Measurements from ENCODE around the gene RBBP6.
A peak's percentile ranks its signal among the peaks of the same experiment; 100 is the strongest.

RBBP6 gene

GRCh38 chr16:24536671-24537070 is 2.7 kb upstream of the RBBP6 start:
- TF ChIP-seq, protein P1, sequence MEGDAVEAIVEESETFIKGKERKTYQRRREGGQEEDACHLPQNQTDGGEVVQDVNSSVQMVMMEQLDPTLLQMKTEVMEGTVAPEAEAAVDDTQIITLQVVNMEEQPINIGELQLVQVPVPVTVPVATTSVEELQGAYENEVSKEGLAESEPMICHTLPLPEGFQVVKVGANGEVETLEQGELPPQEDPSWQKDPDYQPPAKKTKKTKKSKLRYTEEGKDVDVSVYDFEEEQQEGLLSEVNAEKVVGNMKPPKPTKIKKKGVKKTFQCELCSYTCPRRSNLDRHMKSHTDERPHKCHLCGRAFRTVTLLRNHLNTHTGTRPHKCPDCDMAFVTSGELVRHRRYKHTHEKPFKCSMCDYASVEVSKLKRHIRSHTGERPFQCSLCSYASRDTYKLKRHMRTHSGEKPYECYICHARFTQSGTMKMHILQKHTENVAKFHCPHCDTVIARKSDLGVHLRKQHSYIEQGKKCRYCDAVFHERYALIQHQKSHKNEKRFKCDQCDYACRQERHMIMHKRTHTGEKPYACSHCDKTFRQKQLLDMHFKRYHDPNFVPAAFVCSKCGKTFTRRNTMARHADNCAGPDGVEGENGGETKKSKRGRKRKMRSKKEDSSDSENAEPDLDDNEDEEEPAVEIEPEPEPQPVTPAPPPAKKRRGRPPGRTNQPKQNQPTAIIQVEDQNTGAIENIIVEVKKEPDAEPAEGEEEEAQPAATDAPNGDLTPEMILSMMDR (IDR thresholded peaks at IDR 0.05; ENCODE audit: low read depth, low read length) = no peak
- H3K4me3 ChIP-seq (ENCODE audit: low read depth, low read length) = no peak overlapping the region

GRCh38 chr16:24537474-24538337 is 1.7 kb upstream of the RBBP6 start:
- TF ChIP-seq, protein P1 (IDR thresholded peaks at IDR 0.05; ENCODE audit: low read depth, low read length) = no peak
- no peak overlapping the region for H3K4me3 ChIP-seq (ENCODE audit: low read depth, low read length)

- peak overlapping the region; percentile 97 for H3K4me3 ChIP-seq (ENCODE audit: low read depth, low read length)
- TF ChIP-seq, protein P1 (IDR thresholded peaks at IDR 0.05; ENCODE audit: low read depth, low read length) = no peak
Observed at GRCh38 chr16:24538756-24539294, 541 bp upstream of the RBBP6 start.

DNA sequence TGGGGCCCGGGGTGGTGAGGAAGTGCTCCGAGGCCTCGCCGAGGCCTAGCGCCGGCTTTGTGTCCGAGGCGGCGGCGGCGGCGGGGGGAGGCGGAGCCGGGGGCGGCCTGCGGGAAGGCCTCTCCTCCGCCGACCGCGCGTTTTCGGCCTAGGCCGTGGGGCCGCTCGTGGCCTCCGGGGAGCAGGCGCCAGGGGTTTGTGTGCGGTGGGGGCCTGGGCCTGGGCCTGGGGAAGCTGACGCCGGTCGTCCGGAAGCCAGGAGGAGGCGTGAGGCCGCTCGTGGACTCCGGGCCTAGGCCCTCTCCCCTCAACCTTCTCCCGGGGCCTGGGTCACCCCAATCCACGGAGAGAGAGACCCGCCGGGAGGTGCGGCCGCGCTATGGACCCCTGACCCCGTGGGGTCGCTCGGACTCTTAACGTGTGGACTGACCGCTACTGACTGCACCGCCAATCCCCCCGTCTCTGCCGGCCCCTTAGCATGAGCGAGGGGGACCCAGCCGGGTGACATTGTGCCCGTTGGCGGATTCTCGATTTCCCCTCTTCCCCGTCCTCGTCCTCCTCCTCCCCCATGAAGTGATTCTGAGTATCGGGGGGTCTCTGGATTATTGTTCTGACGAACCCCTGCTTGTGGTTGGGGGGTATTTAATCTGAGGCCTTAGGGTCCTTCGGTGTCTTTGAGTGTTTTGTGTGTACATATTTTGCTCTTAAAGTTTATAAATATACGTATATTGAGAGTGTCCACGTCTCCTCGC is 660 bp downstream of the RBBP6 start:
- TF ChIP-seq, protein P1 (IDR thresholded peaks at IDR 0.05; ENCODE audit: low read depth, low read length) = no peak
- peak overlapping the region; percentile 97 for H3K4me3 ChIP-seq (ENCODE audit: low read depth, low read length)

DNA sequence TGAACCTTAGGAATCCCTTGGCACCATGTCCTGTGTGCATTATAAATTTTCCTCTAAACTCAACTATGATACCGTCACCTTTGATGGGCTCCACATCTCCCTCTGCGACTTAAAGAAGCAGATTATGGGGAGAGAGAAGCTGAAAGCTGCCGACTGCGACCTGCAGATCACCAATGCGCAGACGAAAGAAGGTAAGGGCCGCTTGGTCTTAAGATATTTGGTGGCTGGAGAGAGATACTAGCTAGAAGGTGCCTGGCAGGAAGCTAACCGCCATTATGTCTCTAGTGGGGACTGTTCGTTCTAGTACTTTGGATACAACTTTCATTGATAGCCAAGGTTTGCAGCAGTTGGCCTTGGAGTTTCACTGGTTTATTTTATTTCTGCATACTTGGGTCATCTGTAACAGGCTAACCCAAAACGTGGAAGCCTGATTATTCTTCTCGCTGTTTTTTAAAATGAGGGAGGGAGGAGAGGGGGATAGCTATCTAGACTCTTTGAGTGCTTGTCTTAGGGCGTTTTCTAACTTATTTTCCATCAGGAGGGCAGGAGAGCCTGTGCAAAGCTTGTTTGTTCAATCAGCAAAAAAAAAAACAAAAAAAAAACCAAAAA is 1.3 kb downstream of the RBBP6 start:
- peak overlapping the region; percentile 97 for H3K4me3 ChIP-seq (ENCODE audit: low read depth, low read length)
- TF ChIP-seq, protein P1 (IDR thresholded peaks at IDR 0.05; ENCODE audit: low read depth, low read length) = no peak

DNA sequence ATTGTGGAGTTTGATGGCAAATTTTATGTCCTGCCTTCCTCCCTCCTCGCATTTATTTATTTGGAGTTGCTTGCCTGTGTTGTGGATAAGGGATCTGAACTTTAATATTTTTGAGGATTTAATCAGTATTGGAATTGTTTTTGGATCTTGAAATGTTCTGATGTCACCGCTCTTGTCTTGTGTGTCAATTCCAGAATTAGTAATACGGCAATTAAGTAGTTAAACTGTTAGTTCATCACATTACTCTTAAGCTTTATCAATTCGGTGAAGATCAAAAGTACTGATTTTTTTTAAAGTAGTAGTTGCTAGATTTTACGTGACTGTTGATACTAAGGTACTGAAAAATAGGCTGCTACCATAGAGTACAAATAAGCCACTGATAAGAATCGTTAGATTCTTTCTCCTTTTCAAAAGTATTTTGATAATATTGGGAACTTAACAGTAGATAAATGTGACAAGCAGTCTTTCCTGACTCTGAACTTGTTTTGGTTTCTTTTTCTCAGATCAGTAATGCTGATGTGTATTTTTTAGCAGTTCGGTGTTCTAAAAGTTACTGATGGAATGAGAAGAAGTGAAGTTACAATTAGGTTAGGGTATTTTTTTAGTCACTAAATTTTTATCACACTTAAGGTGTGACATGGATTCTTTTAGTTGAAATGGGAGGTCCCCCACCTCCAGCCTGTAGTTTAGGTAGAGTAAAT is 2.0 kb downstream of the RBBP6 start:
- TF ChIP-seq, protein P1 (IDR thresholded peaks at IDR 0.05; ENCODE audit: low read depth, low read length) = no peak
- peak overlapping the region; percentile 97 for H3K4me3 ChIP-seq (ENCODE audit: low read depth, low read length)

Data from WI38 (cell line).